ENCODE data around the gene MYBPH.

The MYBPH gene

DNA sequence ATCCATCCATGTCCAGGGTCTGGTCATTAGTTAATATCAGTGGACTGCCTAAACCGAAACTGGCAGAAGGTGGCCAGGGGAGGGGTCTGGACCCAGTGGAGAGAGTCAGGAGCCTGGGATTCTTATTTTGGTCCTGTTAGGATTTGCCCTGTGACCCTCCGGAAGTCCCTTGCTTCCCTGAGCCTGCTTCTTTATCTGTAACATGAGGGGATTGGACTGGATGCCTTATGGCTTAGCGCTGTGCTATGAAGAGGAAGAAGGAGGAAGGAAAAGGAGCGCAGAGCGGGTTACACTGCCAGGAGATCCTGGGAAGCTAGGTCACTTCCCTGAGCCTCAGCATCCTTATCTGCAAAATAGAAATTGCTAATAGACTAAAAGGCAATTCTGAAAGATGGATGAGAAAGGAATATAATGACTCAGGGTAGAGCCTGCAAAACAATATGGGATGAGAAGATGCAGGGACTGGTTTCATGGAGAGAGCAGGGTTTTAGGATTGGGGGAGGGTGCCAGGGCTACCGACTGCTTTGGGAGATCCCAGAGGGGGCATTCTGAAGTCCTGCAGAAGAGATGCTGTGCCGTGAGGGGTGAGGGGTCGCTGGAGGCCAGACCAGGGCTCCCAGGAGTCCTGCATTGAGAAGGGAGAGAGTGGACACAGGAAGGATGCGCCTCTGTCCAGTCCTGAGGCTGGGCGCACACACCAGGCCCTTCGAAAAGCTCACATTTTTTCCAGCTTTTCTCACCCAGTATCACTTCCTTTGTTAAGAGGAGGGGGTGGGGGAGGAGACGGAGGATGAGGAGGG, 48.6 kb downstream of the MYBPH start:
- Histone ChIP-seq H3K4me3 (ENCODE audit: low read depth, low read length) (peak overlapping the region; percentile 73), H3K27me3 (ENCODE audit: insufficient read depth, low read depth, severe bottlenecking) (no peaks in the 10 kb centered on the region), H3K36me3 (peaks cover 29% of the 10 kb centered on the region), H3K9me3 (ENCODE audit: severe bottlenecking) (no peaks in the 10 kb centered on the region), H3K27ac (peak overlapping the region; percentile 7)
- peak; percentile 50 for DNase-seq
- TF ChIP-seq, protein P1, sequence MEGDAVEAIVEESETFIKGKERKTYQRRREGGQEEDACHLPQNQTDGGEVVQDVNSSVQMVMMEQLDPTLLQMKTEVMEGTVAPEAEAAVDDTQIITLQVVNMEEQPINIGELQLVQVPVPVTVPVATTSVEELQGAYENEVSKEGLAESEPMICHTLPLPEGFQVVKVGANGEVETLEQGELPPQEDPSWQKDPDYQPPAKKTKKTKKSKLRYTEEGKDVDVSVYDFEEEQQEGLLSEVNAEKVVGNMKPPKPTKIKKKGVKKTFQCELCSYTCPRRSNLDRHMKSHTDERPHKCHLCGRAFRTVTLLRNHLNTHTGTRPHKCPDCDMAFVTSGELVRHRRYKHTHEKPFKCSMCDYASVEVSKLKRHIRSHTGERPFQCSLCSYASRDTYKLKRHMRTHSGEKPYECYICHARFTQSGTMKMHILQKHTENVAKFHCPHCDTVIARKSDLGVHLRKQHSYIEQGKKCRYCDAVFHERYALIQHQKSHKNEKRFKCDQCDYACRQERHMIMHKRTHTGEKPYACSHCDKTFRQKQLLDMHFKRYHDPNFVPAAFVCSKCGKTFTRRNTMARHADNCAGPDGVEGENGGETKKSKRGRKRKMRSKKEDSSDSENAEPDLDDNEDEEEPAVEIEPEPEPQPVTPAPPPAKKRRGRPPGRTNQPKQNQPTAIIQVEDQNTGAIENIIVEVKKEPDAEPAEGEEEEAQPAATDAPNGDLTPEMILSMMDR (IDR thresholded peaks at IDR 0.05; ENCODE audit: low read depth, low read length), result no peak

DNA sequence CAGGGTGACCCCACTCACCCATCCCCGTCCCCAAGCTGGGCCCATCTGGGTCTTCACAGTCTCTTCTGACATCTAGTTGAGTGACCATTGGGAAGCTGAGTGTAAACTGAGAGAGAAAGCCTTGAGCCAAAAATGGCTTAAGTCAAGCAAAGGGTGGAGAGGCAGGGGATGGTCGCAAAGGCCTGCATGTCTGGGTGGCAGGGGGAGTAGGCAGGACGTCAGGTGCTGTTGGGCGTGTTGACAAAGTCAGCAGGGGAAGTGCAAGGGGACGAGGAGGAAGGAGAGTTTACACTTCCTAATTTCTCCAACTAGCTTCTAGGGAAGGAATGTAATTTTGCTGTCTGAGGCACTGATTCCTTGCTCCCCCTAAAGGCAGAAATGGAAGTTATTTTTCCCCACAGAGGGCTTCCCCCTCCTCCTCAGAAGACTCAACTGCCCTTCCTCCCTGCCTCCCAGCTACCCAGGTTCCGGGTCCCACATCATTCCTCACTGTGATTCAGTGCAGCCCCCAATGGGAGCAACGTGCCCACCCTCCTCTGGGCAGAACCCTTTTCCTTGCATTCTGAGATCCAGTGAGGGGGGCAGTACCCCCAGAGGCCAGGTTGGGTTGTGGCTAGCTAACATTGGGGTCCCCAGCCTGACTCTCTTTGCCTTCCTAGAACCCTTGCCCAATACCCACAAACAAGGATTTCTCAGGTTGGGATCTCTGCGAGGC, 49.3 kb downstream of the MYBPH start:
- Histone ChIP-seq H3K9me3 (ENCODE audit: severe bottlenecking) (no peaks in the 10 kb centered on the region), H3K4me3 (ENCODE audit: low read depth, low read length) (peak overlapping the region; percentile 73), H3K27ac (peak overlapping the region; percentile 7), H3K36me3 (peaks cover 24% of the 10 kb centered on the region), H3K27me3 (ENCODE audit: insufficient read depth, low read depth, severe bottlenecking) (no peaks in the 10 kb centered on the region)
- TF ChIP-seq, protein P1 (IDR thresholded peaks at IDR 0.05; ENCODE audit: low read depth, low read length), result peak; percentile 94
- peak; percentile 60 for DNase-seq

DNA sequence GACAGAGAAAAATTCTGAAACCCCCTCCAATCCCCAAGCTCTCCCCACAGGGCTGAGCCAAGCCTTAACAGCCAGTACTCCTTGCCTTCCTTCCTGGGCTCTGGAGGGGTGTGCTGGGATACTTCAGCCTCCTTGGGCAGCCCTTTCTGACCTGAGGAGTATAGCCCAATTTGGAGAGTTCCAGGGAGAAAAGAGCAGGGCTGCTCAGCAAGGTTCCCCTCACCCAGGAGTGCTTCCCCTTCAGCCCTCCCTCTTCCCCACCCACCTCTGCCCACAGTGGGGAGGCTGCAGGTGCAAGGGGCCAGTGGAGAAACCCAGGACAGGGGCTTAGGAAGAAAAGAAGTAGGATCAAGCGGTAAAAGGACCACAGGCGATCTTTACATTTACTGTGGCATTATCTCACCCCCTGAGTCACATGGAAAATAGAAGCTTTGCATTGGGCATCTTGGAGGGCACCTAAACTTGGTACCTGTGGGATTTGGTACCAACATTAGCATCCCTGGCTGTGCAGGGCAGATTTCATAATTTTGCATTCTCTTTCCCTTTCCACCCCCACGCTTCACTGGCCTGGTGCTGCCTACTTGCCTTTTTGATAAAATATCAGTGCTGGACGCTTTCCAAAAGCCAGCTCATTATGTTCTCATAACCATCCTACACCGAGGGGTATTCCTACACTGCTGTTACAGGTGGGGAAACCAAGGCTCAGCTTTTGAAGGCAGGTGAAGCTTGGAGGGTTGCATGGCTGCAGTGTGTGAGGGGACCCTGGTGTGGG, 50.9 kb downstream of the MYBPH start:
- TF ChIP-seq, protein P1 (IDR thresholded peaks at IDR 0.05; ENCODE audit: low read depth, low read length), result no peak
- peak; percentile 10 for DNase-seq
- H3K27ac ChIP-seq, result no peak overlapping the region
- no peaks in the 10 kb centered on the region for H3K9me3 ChIP-seq (ENCODE audit: severe bottlenecking)
- peaks cover 10% of the 10 kb centered on the region for H3K36me3 ChIP-seq
- H3K27me3 ChIP-seq (ENCODE audit: insufficient read depth, low read depth, severe bottlenecking), result no peaks in the 10 kb centered on the region
- no peak overlapping the region for H3K4me3 ChIP-seq (ENCODE audit: low read depth, low read length)

DNA sequence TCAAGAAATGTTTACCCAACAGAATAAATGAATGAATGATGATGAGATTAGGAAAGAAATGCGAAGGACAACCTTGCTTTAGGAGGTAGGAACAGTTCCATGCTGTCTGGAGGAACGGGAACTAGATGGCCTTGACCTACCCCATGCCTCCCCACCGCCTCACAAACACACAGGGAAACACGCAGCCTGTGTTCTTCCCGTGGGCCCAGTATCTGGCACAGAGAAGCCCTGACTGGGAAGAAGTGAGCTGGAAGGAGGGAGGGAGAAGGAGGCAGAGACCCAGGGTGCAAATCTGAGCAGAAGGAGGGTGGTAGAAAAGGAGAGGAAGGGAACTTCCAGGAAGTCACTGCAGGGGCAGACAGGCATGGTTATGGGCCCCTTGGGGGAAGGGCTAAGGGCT, 51.6 kb downstream of the MYBPH start:
- Histone ChIP-seq H3K9me3 (ENCODE audit: severe bottlenecking) (no peaks in the 10 kb centered on the region), H3K27me3 (ENCODE audit: insufficient read depth, low read depth, severe bottlenecking) (no peaks in the 10 kb centered on the region)
- DNase-seq, result peak; percentile 11

DNA sequence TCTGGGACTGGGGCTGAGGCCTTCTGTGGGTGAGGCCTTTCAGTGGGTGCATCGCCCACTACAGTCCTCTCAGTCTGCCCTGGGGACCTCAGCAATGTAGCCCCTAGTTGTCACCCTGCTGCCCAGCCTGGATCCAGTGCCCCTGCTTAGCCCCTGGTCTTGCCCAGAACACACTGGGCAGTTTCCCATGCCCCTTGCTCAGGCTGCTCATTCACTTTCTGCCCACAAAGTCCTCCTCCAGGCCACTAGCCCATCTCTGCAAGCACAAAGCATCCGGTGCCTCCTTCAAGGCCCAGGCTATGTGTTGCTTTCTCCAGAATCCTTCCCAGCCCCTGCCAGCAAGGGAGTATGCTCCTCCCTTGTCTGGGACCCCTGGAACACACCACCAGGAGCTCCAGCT, 53.5 kb downstream of the MYBPH start:
- no peak overlapping the region for H3K4me3 ChIP-seq (ENCODE audit: low read depth, low read length)
- H3K27ac ChIP-seq, result no peak overlapping the region
- H3K27me3 ChIP-seq (ENCODE audit: insufficient read depth, low read depth, severe bottlenecking), result no peaks in the 10 kb centered on the region
- no peaks in the 10 kb centered on the region for H3K36me3 ChIP-seq
- TF ChIP-seq, protein P1 (IDR thresholded peaks at IDR 0.05; ENCODE audit: low read depth, low read length), result no peak
- peak; percentile 9 for DNase-seq
- no peaks in the 10 kb centered on the region for H3K9me3 ChIP-seq (ENCODE audit: severe bottlenecking)

More for the DNA sequence above, 51.6 kb downstream of the MYBPH start:
- H3K4me3 ChIP-seq (ENCODE audit: low read depth, low read length), result no peak overlapping the region
- H3K27ac ChIP-seq, result no peak overlapping the region
- peaks cover 3% of the 10 kb centered on the region for H3K36me3 ChIP-seq
- TF ChIP-seq, protein P1 (IDR thresholded peaks at IDR 0.05; ENCODE audit: low read depth, low read length), result no peak

All from WERI-Rb-1 (cell line).